MM.1S (cell line): ENCODE results near the gene RNGTT.
"Not testable (repeated sequence)": the region's sequence is repeated elsewhere in the genome, so short reads cannot be mapped to it uniquely, and the experiment has no call there.

Experiments used
- EZH2phosphoT487 ChIP-seq: fragments of 300-600 bp; sonication (generic); IDR thresholded peaks from 2 replicates; pipeline ENCODE4 v1.6.1; 2018; ENCODE audit warnings: antibody characterized with exemption, low read length
- TF ChIP-seq, protein P1 (sequence below): fragments of 300-600 bp; sonication (generic); IDR thresholded peaks from 2 replicates; pipeline ENCODE4 v1.5.1; 2016; ENCODE audit warnings: antibody characterized with exemption, low read length, mixed read lengths

DNA sequence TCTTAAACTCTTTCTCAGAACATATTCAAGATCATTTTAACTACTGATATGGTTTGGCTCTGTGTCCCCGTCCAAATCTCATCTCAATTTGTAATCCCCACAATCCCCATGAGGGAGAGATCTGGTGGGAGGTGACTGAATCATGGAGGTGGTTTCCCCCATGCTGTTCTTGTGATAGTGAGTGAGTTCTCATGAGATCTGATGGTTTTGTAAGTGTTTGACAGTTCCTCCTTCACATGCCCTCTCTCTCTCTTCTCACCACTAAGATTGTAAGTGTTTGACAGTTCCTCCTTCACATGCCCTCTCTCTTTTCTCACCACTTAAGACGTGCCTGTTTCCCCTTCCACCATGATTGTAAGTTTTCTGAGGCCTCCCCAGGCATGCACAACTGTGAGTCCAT, 56.3 kb downstream of the RNGTT start:
- TF ChIP-seq, protein P1, sequence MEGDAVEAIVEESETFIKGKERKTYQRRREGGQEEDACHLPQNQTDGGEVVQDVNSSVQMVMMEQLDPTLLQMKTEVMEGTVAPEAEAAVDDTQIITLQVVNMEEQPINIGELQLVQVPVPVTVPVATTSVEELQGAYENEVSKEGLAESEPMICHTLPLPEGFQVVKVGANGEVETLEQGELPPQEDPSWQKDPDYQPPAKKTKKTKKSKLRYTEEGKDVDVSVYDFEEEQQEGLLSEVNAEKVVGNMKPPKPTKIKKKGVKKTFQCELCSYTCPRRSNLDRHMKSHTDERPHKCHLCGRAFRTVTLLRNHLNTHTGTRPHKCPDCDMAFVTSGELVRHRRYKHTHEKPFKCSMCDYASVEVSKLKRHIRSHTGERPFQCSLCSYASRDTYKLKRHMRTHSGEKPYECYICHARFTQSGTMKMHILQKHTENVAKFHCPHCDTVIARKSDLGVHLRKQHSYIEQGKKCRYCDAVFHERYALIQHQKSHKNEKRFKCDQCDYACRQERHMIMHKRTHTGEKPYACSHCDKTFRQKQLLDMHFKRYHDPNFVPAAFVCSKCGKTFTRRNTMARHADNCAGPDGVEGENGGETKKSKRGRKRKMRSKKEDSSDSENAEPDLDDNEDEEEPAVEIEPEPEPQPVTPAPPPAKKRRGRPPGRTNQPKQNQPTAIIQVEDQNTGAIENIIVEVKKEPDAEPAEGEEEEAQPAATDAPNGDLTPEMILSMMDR: not testable (repeated sequence)
- not testable (repeated sequence) for TF ChIP-seq EZH2phosphoT487
